Measurements from ENCODE around the gene ZNF57.
"Not testable (repeated sequence)": the region's sequence is repeated elsewhere in the genome, so short reads cannot be mapped to it uniquely, and the experiment has no call there.

The ZNF57 gene

DNA sequence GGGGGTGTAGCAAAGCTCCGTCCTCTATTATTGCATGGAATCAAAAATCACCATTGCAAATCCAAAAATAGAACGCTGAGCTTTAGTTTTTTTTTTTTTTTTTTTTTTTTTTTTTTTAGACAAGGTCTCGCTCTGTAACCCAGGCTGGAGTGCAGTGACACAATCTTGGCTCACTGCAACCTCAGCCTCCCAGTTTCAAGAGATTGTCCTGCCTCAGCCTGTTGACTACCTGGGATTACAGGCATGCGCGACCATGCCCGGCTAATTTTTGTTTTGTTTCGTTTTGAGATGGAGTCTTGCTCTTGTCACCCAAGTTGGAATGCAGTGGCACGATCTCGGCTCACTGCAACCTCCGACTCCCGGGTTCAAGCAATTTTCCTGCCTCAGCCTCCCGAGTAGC is 59.4 kb downstream of the ZNF57 start:
- DNase-seq, result no peak

DNA sequence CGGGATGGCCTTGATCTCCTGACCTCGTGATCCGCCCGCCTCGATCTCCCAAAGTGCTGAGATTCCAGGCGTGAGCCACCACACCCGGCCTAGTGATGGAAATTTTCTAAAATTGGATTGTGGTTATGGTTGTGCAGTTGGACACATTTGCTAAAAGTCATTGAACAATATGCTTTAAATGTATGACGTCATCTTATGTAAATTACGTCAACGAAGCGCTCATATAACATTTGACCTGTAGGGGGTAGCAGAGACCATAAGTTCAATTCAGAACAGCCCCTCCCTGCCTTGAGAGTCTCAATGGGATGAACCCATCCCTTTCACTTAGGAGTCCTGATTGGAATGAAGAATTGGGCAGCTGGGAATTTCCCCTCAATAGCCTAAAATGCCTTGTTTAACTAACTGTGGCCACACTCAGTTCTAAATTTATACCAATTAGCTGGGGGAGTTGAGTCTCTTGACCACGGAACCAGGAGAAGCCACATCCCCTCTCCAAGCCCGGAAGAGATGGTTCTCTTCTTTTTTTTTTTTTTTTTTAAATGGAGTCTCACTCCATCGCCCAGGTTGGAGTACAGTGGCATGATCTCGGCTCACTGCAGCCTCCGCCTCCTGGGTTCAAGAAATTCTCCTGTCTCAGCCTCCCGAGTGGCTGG is 61.4 kb downstream of the ZNF57 start:
- peak; percentile 85 for DNase-seq

- DNase-seq, result no peak
These were observed 62.4 kb downstream of the ZNF57 start for GRCh38 chr19:2963122-2963521.

DNA sequence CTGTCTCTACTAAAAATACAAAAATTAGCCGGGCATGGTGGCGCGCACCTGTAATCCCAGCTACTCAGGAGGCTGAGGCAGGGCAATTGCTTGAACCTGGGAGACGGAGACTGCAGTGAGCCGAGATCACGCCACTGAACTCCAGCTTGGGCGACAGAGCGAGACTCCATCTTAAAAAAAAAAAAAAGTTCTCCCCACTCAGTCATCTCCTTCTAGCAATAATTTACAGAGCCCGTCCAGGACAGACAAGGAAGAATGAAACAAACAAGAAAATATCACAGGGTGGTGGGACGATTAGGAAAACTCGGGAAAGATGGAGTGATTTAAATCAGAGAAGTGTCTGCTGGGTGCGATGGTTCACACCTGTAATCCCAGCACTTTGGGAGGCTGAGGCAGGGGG is 62.9 kb downstream of the ZNF57 start:
- DNase-seq, result not testable (repeated sequence)

DNA sequence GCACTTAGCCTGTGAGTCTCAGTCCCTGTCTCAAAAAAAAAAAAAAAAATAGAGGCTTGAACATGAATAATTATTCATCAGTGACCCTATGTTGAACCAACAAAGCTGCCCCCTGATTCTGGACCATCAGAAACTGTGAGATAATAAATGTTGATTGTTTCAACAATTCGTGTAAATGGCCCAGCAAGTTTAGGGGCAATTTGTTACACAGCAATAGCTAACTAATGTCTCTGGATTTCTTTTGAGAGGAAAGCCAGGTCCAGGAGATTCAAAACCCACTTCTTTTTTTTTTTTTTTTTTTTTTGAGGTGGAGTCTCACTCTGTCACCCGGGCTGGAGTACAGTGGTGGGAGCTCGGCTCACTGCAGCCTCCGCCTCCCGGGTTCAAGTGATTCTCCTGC is 64.1 kb downstream of the ZNF57 start:
- DNase-seq, result no peak

DNA sequence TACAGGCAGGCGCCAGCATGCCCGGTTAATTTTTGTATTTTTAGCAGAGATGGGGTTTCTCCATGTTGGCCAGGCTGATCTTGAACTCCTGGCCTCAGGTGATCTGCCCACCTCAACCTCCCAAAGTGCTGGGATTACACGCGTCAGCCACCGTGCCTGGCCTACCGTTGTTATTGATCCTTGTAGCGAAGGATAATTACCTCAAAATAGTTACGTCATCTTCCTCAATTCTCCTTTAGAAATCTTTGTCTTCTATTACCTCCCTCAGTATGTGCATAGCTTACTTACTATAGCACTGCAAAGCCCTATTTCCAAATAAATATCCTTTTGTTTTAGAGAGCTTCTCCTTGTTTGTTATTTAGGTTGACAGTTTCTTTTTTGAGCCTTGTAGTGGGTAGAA is 67.2 kb downstream of the ZNF57 start:
- no peak for DNase-seq

Measured in hematopoietic multipotent progenitor cell treated with erythropoietin and hydrocortisone succinate and interleukin-3 and kit ligand, for 4 days (in vitro differentiated cells).